GM19467 (cell line): ENCODE data around the gene GLT1D1.

Source experiments
- ATAC-seq: cut with Tn5 transposase; IDR thresholded peaks from one replicate; pipeline ENCODE4 v1.9.1; 2021; ENCODE audit warnings: mild to moderate bottlenecking, moderate library complexity; ENCODE audit not compliant: unreplicated experiment

The GLT1D1 gene

GRCh38 chr12:128852026-128852698 is 1.1 kb upstream of the GLT1D1 start:
- no peak for ATAC-seq

GRCh38 chr12:128853600-128854197 is 421 bp downstream of the GLT1D1 start:
- ATAC-seq: no peak

DNA sequence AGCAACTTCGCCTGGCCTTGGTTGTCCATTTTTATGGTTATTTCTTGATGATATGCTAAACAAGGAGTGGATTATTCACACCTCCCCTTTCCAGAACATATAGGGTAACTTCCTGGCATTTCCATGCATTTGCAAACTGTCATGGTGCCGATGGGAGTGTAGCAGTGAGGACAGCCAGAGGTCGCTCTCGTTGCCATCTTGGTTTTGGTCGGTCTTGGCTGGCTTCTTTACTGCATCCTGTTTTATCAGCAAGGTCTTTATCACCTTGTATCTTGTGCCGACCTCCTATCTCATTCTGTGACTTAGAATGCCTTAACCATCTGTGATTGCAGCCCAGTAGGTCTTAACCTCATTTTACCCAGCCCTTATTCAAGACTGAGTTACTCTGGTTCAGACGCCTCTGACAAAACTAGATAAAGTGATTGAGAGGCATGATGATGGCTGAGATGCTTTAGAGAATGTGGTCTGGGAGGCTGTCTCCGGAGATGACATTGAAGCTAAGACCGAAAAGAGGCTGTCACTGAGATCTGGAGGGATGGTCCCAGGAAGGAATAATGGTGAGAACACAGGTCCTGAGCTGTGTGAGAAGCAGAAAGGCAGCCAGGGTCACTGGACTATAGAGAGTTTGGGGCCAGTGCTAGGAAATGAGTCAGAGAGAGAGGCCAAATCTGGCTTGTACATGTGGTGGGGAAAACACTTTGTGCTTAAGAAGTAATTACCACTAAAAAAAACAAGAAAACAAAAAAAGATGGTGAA is 2.9 kb downstream of the GLT1D1 start:
- no peak for ATAC-seq

- ATAC-seq: no peak
These were observed 3.5 kb downstream of the GLT1D1 start for GRCh38 chr12:128856791-128857078.

- no peak for ATAC-seq
These were observed 4.0 kb downstream of the GLT1D1 start for GRCh38 chr12:128857133-128857763.

DNA sequence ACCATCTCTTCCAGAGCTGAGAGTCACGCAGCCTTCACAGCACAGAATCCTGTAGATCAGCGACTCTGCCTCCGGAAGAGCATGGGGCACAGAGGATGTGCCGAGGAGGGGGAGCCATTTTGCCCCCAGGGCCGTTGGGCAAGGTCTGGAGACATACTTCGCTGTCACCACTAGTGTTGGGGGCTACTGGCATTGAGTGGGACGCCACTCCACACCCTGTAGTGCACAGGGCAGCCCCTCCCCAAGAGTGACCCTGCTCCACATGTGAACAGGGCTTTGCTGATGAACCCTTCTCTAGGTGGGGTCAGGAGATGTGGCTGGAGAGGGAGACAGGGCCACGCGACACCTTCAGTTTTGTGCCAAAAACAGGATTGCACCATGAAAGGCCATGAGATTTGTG is 6.0 kb downstream of the GLT1D1 start:
- ATAC-seq: no peak

DNA sequence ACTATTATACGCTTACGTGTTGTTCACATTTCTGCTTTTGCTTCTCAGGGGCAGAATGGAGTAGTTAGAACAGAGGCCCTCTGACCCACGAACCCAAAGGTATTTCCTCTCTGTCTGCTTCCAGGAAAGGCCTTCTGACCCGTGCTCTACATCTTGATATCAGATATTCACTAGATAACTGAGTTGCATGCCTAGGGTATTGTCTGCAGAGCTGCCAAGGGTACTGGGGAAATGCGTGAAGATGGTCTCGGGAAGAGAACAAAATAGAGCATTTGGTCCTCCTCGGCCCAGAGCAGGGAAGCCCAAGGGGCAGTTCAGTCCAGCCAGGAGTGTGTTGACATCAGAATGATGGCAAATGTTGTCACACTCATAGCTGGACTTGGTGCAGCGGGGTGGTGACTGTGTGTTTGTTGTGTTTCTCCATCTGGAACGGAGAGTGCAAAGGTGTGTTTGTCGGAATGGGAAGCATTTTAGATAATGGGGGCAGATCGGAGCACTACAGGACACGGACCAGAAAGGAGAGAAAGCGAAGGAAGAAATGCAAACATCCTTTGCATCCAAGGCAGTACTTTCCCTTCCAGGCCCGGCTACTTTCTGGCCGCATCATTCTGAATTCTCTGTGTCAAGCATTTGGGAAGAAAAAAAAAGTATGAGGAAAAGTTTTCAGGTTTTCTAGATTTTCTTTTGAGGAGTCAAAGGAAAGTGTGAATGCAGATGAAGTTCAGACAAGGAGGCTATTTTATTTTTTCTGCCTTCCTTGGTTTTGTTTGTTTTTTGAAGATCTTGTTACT is 8.1 kb downstream of the GLT1D1 start:
- ATAC-seq: no peak

- no peak for ATAC-seq
These were observed 10.7 kb downstream of the GLT1D1 start for GRCh38 chr12:128863957-128864356.

GRCh38 chr12:128864516-128865186 is 11.4 kb downstream of the GLT1D1 start:
- no peak for ATAC-seq

DNA sequence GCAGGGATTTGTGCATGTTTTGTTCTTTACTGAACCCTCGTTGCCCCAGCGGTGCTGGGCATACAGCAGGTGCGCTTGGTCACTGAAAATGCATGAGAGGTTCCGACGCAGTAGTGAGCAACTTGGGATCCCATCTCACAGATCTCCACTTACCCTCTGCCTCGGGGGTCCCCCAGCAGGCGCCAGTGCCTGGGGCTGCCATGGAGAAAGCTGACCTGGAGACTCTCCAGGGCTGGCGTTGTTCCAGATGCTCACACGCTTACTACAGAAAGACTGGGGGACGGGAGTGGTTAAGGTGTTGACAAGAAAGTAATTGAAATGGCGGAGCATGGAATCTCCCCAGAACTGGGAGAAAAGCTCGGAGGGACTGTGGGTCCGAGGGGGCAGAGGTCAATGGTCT is 14.2 kb downstream of the GLT1D1 start:
- ATAC-seq: no peak

DNA sequence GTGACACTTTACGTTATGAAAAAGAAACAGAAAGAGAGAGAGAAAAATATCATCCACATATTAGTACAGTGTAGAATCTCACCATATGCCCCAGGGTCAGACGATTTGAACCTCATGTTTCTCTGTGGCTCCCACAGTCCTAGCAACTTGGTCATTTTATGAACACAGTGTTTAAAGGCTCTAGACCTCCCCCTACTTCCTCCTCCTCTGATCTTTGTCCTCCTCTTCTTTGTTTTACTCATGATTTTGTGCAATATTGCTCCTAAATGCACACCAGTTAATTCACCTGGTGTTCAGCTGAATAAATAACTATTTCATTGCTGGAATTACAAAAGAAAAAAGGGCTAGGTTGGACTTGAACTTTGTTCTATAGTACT is 18.2 kb downstream of the GLT1D1 start:
- ATAC-seq: no peak

DNA sequence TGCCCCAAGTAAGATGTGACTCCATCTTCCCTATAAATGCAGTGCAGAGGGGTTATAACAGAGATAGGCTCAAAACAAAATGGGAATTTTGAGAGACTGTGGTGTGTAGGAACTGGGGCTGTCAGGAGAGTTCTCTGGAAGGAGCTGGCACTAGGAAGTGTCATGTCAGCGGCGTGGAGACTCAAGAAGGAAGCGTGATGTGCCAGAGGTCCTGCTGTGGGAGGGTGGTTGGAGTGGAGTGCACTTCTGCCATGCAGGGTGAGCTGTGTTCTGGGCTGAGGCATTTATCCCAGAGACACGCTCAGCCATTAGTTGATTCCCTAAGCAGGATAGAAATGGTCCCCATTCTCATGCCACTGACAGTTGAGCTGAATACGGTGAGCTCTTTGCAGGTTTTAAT is 19.0 kb downstream of the GLT1D1 start:
- no peak for ATAC-seq

DNA sequence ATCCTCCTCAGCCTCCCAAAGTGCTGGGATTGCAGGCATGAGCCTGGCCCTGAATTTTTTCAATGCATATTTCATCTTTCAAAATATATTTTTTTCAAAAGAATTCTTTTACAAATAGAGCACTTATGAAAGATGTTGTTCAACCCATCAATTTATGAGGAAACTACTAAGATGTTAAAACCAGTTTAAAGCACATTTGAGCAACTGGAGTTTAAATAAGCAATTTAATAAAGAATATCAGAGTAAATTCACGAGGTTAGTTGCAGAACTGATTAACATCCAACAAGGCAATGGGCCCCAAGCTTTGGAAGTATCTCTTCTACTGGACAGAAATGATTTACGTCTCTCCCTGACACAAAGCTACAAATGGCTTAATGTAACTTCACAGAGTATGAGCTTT is 23.3 kb downstream of the GLT1D1 start:
- no peak for ATAC-seq

DNA sequence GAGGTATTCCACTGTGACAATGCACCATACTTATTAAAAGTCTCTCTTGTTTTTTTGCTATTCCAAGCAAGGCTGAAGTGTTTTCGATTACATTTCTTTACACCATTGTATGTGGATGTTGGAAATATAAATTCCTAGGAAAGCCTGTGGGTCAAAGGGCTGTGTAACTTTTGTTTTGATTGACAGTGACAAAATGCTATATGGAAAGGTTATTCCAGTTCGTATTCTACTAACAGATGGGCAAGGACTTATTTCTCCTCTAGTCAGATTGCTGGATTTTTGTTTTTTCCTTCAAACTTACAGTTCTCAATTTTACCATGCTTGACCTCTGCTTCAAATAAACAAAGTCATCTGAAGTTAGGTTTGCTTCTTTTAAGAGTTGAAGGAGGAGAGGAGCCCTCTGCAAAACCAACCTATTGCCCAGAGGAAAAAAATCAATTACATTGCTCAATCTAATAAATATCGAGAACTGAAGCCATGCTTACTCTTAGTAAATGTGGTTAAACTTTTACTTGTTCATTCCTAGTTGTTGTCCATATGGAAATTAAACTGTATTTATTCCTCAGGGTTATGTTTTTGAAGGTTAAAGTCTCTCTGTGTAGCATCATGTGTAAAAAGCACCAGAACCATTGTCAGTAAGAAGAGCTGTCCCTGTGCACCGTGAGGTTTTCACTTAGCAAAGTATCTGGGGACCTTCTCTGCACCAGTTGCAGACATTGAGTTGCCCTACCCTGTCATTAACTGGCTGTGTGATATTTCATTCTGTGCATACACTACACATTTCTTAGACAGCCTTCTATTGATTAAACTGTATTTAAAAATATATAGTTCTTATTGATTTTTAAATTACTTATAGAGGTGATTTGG is 26.9 kb downstream of the GLT1D1 start:
- ATAC-seq: no peak

DNA sequence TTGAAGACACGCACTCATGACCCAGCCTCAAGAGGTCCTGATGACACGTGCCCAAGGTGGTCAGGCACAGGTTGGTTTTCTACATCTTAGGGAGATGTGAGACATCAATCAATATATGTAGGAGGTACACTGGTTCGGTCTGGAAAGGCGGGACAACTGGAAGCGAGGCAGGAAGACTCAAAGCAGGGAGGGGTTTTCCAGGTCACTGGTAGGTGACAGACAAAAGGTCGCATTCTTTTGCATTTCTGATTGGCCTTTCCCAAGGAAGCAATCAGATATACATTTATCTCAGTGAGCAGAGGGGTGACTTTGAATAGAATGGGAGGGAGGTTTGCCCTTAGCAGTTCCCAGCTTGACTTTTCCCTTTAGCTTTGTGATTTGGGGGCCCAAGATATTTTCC is 38.6 kb downstream of the GLT1D1 start:
- ATAC-seq: no peak

GRCh38 chr12:128903236-128903635 is 50.0 kb downstream of the GLT1D1 start:
- ATAC-seq: no peak

GRCh38 chr12:128905003-128905544 is 51.8 kb downstream of the GLT1D1 start:
- no peak for ATAC-seq

DNA sequence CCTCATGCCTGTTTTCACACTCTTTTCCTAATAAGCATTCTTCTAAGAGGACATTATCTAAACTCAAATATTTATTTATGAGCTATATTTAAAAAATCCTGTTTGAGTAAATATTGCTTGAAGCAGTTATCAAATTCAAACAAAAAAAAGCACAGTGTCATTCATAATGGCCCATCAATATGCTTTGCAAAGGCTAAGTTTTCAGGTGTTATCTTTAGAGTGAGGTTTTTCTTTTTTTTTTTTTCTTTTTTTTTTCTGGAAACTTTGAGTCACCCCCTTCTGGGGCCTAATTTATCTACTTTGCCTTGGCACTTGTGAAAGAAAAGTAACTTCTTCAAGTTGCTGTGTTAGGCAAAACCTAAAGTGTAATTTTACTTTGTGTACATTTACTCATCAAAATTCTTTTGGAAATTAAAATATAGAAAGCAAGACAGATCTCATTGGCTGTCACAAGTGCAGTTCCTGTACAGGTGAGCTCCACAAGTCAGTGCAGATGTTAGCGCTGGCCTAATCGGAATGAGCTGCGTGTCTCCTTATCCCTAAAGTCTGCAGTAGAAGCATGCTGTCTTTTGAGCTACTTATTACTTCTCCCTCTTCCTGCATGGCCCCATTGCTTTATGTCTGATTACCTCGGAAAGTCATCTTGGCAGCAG is 53.3 kb downstream of the GLT1D1 start:
- ATAC-seq: no peak

- no peak for ATAC-seq
These were observed 55.0 kb downstream of the GLT1D1 start for GRCh38 chr12:128908254-128908653.
